DMS 273 treated with DMSO at 0.1 percent for 48 hours (cell line): ENCODE data around the gene ZDHHC1.

Source experiments
- DNase-seq: peaks from one replicate; lab custom pipeline; 2025; lab: John Stamatoyannopoulos, UW

ZDHHC1 gene

GRCh38 chr16:67415872-67416793, at the start of gene ZDHHC1:
Gene ZDHHC1 (minus strand): TSS chr16:67416477. CDS start chr16:67407775, 8,702 bp downstream.
- DNase-seq = no peak

- no peak for DNase-seq
Observed at GRCh38 chr16:67464565-67464964, 48.3 kb upstream of the ZDHHC1 start.

GRCh38 chr16:67463691-67464090, 47.4 kb upstream of the ZDHHC1 start:
- DNase-seq = no peak

- no peak for DNase-seq
Observed at GRCh38 chr16:67463059-67463458, 46.8 kb upstream of the ZDHHC1 start.

GRCh38 chr16:67462279-67462655, 46.0 kb upstream of the ZDHHC1 start:
- no peak for DNase-seq

- DNase-seq = no peak
Observed at GRCh38 chr16:67461600-67462278, 45.5 kb upstream of the ZDHHC1 start.

GRCh38 chr16:67460961-67461360, 44.7 kb upstream of the ZDHHC1 start:
- no peak for DNase-seq

GRCh38 chr16:67460168-67460567, 43.9 kb upstream of the ZDHHC1 start:
- peak; percentile 45 for DNase-seq

- no peak for DNase-seq
Observed at GRCh38 chr16:67459861-67460150, 43.5 kb upstream of the ZDHHC1 start.

- DNase-seq = peak; percentile 78
Observed at GRCh38 chr16:67459066-67459860, 43.0 kb upstream of the ZDHHC1 start.

- no peak for DNase-seq
Observed at GRCh38 chr16:67458121-67458641, 41.9 kb upstream of the ZDHHC1 start.

GRCh38 chr16:67457611-67458010, 41.3 kb upstream of the ZDHHC1 start:
- no peak for DNase-seq

- peak; percentile 83 for DNase-seq
Observed at GRCh38 chr16:67456391-67457081, 40.3 kb upstream of the ZDHHC1 start.

GRCh38 chr16:67454852-67455251, 38.6 kb upstream of the ZDHHC1 start:
- no peak for DNase-seq

GRCh38 chr16:67454104-67454503, 37.8 kb upstream of the ZDHHC1 start:
- no peak for DNase-seq

GRCh38 chr16:67451704-67452435, 35.6 kb upstream of the ZDHHC1 start:
- DNase-seq = no peak

GRCh38 chr16:67451061-67451703, 34.9 kb upstream of the ZDHHC1 start:
- DNase-seq = no peak

- no peak for DNase-seq
Observed at GRCh38 chr16:67449739-67450138, 33.5 kb upstream of the ZDHHC1 start.

- no peak for DNase-seq
Observed at GRCh38 chr16:67449336-67449735, 33.1 kb upstream of the ZDHHC1 start.

- no peak for DNase-seq
Observed at GRCh38 chr16:67448580-67448979, 32.3 kb upstream of the ZDHHC1 start.
